Sigmoid colon (tissue), 4 donors: ENCODE results near the gene UAP1.

Experiments
- CTCF ChIP-seq, 4 experiments: fragments of 450-650 bp in 3 of 4; fragments of 200-600 bp in 1 of 4; IDR thresholded peaks; one replicate each; pipeline ENCODE4 v1.5.1; 2016 to 2019; ENCODE audit warnings: antibody characterized with exemption in 4 of 4, mild to moderate bottlenecking in 3 of 4, moderate library complexity in 2 of 4
- EP300 ChIP-seq, 4 donors: sonication (generic); formaldehyde crosslinking; IDR thresholded peaks; one replicate each; pipeline ENCODE4 v1.6.1; 2017; ENCODE audit warnings: antibody characterized with exemption in 4 of 4
- POLR2A ChIP-seq, 2 donors: fragments of 450-650 bp; IDR thresholded peaks; one replicate each; pipeline ENCODE4 v1.6.1; 2016; ENCODE audit warnings: antibody characterized with exemption in 2 of 2, mild to moderate bottlenecking in 2 of 2, moderate library complexity in 2 of 2
- POLR2AphosphoS5 ChIP-seq, 4 donors: sonication (generic); formaldehyde crosslinking; IDR thresholded peaks; one replicate each; pipeline ENCODE4 v1.6.1; 2017; ENCODE audit warnings: antibody characterized with exemption in 4 of 4

- TF ChIP-seq CTCF (IDR thresholded peaks at IDR 0.05) (no peak), EP300 (IDR thresholded peaks at IDR 0.05) (no peak), POLR2A (IDR thresholded peaks at IDR 0.05) (no peak), POLR2AphosphoS5 (IDR thresholded peaks at IDR 0.05) (no peak)
Measured at GRCh38 chr1:162619076-162619475, 57.6 kb downstream of the UAP1 start.
